ENCODE data around the gene AKAIN1.

AKAIN1 gene

DNA sequence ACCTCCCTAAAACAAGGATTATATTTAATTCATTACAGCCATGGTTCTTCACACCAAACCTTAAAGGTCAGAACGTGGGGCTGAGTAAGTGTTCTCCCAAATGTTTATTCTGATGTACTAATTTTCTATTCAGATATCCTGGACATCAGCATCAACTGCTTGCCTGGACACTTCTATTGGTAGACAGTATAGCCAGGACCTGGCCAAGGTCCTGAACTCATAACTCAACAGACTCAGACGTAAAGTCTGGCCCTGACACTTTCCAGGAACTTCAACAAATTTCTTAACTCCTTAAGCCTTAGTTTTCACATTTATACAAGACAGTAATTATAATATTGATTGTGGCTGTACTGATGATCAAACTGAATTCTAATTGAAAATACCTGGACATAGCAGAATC lies 89.1 kb downstream of the AKAIN1 start:
- DNase-seq (ENCODE audit: low spot score): no peak
- H3K27ac ChIP-seq: no peak overlapping the region
- ChIA-PET CTCF (interaction anchor here (0.6 kb wide), 1 partner anchor 113 kb away, joined by 3 read pairs; no protein-coding TSS in a partner anchor), POLR2A (ENCODE audit: low non-redundant PET) (no interaction called here)
- TF ChIP-seq, protein P1, sequence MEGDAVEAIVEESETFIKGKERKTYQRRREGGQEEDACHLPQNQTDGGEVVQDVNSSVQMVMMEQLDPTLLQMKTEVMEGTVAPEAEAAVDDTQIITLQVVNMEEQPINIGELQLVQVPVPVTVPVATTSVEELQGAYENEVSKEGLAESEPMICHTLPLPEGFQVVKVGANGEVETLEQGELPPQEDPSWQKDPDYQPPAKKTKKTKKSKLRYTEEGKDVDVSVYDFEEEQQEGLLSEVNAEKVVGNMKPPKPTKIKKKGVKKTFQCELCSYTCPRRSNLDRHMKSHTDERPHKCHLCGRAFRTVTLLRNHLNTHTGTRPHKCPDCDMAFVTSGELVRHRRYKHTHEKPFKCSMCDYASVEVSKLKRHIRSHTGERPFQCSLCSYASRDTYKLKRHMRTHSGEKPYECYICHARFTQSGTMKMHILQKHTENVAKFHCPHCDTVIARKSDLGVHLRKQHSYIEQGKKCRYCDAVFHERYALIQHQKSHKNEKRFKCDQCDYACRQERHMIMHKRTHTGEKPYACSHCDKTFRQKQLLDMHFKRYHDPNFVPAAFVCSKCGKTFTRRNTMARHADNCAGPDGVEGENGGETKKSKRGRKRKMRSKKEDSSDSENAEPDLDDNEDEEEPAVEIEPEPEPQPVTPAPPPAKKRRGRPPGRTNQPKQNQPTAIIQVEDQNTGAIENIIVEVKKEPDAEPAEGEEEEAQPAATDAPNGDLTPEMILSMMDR (conservative IDR thresholded peaks at IDR 0.05; ENCODE audit: low read depth): no peak

DNA sequence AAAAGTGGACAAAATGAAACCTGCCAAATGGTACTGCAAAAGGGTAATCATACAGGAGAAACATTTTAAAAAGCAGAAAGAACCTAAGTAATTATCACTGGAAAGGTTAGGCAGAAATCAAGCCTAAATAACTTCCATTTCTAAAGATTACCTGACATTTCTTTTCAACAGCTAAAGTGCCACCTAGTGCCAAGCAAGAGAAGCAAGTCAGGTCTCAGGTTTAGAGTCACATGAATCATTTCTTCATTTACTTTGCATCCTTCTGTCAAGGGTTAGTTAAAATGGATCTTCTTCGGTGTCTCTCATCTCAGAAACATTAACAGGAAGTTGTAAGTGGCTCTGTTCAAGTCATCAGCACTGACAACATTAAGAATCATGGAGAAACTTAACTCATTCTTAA lies 90.3 kb downstream of the AKAIN1 start:
- H3K27ac ChIP-seq: no peak overlapping the region
- ChIA-PET POLR2A (ENCODE audit: low non-redundant PET) (no interaction called here), CTCF (no interaction called here)
- no peak for DNase-seq (ENCODE audit: low spot score)
- TF ChIP-seq, protein P1 (conservative IDR thresholded peaks at IDR 0.05; ENCODE audit: low read depth): no peak

DNA sequence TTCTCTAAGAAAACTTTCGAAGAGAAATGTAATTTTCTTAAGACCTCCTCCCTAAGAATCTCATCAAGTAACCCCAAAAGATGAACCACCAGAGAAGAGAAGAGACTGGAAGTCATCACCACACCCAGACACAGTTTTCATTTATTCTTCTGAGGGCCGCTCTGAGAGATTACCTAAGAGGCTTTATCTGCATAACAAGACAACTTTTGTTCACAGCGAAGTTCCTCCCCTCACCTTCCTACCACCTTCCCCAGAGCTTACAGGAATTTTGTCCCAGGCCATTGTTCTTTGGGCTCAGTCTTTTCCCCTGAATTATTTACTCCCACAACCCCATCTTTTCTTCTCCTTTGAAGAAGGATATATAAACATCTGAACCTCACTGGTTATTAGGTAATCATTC lies 92.8 kb downstream of the AKAIN1 start:
- H3K27ac ChIP-seq: no peak overlapping the region
- ChIA-PET POLR2A (ENCODE audit: low non-redundant PET) (no interaction called here), CTCF (interaction anchor here (0.7 kb wide), 1 partner anchor 87 kb away, joined by 3 read pairs; no protein-coding TSS in a partner anchor)
- DNase-seq (ENCODE audit: low spot score): no peak
- TF ChIP-seq, protein P1 (conservative IDR thresholded peaks at IDR 0.05; ENCODE audit: low read depth): no peak

DNA sequence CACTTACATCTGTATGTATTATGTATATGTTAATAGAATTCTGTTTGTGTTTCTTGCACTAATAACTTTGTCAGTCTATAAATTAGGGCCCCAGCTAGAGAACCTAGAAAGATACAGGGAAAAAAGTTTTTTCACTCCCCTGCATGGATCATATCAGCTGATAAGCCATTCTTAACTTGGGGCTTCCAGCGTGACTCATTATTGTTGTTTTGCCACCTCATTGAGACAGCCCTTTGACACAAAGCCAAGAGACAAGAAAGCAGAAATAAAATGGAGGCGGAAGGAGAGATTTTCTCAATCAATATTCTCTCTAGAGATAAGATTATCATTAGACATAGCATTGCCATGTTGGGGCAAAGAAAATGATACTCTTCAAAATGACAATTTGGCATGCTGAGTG lies 93.4 kb downstream of the AKAIN1 start:
- no peak for DNase-seq (ENCODE audit: low spot score)
- ChIA-PET CTCF (interaction anchor here (0.6 to 0.7 kb wide), 2 partner anchors 12 to 87 kb away, joined by 3 to 5 read pairs; no protein-coding TSS in a partner anchor), POLR2A (ENCODE audit: low non-redundant PET) (no interaction called here)
- TF ChIP-seq, protein P1 (conservative IDR thresholded peaks at IDR 0.05; ENCODE audit: low read depth): no peak
- H3K27ac ChIP-seq: no peak overlapping the region

DNA sequence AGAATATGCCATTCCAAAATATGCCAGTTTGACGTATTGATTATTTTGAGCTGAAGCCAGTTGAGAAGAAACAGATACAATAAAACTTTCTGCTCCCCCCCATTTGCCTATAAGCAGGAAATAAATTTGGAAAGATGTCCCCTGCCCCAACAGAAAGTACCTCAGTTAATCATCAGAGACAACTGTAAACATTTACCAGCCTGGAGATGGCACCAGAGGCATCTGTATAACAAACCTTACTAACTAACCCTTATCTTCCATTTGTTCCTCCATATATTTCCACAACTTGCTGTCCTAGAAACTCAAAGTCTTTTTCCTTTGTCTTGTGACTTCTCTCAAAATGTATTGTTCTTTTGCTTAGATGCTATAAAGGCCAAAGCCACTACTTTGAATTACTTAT lies 93.8 kb downstream of the AKAIN1 start:
- TF ChIP-seq, protein P1 (conservative IDR thresholded peaks at IDR 0.05; ENCODE audit: low read depth): no peak
- no peak for DNase-seq (ENCODE audit: low spot score)
- ChIA-PET CTCF (interaction anchor here (0.5 to 1.2 kb wide), 3 partner anchors 12 to 49 kb away, joined by 3 to 5 read pairs (median 3); no protein-coding TSS in a partner anchor), POLR2A (ENCODE audit: low non-redundant PET) (no interaction called here)
- H3K27ac ChIP-seq: no peak overlapping the region

DNA sequence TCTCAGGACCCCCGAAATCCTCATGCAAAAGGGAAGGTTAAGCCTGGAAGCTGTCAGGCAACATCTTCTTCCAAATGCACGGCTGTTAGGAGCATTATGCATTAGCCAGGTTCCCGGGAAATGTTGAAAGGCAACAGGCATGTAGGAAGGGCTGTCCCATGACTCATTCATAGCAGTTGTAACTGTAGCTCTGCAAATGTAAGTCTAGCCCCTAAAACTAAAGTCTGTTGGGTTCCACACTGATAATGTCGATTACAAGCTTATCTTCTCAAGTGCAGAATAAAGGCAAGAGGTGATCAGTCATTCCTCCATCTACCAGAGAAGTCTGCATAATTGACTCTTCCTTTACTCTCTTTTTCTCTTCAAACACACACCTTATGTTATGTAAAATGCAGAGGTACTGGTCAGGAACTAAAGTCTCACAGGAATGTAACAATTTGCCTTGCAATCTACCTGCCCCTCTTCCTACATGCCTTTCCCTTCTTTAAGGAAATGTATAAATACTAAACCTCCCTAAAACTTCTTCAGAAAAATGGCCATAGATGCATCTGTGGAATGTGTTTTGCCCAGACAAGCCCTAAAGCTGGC lies 99.8 kb downstream of the AKAIN1 start:
- ChIA-PET CTCF (no interaction called here), POLR2A (ENCODE audit: low non-redundant PET) (no interaction called here)
- H3K27ac ChIP-seq: no peak overlapping the region
- TF ChIP-seq, protein P1 (conservative IDR thresholded peaks at IDR 0.05; ENCODE audit: low read depth): no peak
- no peak for DNase-seq (ENCODE audit: low spot score)

Data from RWPE1 (cell line).